ENCODE data around the gene YBX2.

Gene YBX2

DNA sequence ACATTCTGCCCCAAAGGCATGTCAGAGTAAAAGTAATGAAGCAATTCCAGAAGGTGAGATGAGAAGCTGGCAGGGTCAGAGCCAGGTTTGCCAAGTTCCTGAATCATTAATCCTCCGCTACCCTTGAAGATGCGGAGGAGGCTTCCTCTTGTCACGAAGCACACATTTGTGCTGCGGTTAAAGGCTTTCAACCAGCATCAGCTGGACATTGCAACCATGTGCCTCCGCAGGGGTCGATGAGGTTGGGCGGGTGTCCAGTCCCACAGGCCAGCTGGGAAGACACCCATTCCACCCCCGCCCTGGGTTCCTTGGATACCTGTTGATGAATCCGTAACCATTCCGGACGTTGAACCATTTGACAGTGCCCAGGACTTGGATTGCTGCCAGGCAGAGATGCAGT, 1.3 kb downstream of the YBX2 start:
- TF ChIP-seq, protein P1, sequence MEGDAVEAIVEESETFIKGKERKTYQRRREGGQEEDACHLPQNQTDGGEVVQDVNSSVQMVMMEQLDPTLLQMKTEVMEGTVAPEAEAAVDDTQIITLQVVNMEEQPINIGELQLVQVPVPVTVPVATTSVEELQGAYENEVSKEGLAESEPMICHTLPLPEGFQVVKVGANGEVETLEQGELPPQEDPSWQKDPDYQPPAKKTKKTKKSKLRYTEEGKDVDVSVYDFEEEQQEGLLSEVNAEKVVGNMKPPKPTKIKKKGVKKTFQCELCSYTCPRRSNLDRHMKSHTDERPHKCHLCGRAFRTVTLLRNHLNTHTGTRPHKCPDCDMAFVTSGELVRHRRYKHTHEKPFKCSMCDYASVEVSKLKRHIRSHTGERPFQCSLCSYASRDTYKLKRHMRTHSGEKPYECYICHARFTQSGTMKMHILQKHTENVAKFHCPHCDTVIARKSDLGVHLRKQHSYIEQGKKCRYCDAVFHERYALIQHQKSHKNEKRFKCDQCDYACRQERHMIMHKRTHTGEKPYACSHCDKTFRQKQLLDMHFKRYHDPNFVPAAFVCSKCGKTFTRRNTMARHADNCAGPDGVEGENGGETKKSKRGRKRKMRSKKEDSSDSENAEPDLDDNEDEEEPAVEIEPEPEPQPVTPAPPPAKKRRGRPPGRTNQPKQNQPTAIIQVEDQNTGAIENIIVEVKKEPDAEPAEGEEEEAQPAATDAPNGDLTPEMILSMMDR (IDR thresholded peaks at IDR 0.05; ENCODE audit: control extremely low read depth, extremely low read depth, low read depth, missing control alignments): no peak
- ChIA-PET POLR2A (no interaction called here), CTCF (interaction anchor here (1.4 to 3.4 kb wide), 3 partner anchors 11 to 33 kb away, joined by 3 to 20 read pairs (median 4); partner anchors contain the start of gene SLC2A4)
- no peak for DNase-seq (ENCODE audit: extremely low spot score)

DNA sequence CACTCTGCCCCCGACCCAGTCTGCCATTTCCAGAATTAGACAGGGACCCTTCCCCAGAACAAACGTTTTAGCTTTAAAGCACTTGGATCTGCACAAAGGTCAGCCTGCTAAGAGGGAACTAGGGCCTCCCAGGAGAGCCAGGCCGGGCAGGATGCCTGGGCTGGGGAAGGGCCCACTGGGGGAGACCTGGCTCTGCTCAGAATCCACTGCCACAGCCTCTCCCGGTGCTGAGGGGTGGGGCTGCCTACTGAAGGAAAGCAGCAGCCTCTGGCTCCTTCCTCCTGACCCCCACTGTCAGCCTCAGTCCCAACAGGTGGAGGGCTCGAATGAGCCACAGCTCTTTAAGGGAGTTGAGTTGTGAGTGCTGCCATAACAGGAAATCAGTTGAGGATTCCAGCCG, 1.7 kb downstream of the YBX2 start:
- TF ChIP-seq, protein P1 (IDR thresholded peaks at IDR 0.05; ENCODE audit: control extremely low read depth, extremely low read depth, low read depth, missing control alignments): no peak
- CTCF ChIA-PET: interaction anchor here (1.1 to 3.4 kb wide), 4 partner anchors 10 to 33 kb away, joined by 3 to 20 read pairs (median 4); partner anchors contain the start of gene SLC2A4
- DNase-seq (ENCODE audit: extremely low spot score): no peak
- POLR2A ChIA-PET: no interaction called here

DNA sequence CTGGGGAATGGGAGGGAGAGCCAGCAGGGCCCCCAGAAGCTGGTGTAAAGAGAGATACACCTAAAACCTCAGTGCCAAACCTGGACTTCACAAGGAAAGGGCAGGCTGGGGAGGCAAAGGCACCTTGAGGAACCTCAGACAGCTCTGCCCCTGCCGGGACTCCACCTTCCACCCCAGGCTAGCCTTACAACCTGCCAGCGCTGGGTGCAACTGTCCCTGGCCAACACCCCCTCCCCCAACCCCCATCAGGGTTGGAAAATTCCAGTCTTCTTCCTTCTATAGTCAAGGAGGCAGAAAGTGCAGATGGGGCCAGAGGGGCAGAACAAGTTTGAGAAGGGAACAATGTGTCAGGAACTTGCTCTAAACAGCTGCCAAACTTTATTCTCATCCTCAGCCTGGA, 2.2 kb downstream of the YBX2 start:
- CTCF ChIA-PET: interaction anchor here (1.1 to 3.4 kb wide), 5 partner anchors 10 to 32 kb away, joined by 3 to 20 read pairs (median 4); partner anchors contain the start of gene SLC2A4
- POLR2A ChIA-PET: no interaction called here
- no peak for DNase-seq (ENCODE audit: extremely low spot score)
- TF ChIP-seq, protein P1 (IDR thresholded peaks at IDR 0.05; ENCODE audit: control extremely low read depth, extremely low read depth, low read depth, missing control alignments): no peak

DNA sequence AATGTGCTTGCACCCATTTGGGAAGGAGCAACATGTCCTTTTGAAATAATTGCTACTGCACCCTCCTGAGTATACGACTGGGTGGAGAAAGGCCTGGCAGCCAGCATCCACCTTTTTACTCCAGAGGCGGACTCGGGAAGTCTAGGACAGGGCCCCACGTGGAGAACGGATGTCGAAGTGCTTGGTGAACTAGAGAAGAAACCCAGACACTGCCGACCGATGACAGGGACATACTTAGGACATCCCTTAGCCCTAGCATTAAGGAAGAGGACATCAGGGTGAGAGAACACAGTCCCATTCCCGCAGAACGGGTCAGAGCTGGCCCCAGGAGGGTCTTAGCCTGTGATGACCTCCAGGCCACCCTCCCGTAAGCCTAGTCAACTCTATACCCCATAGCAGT, 3.8 kb downstream of the YBX2 start:
- POLR2A ChIA-PET: no interaction called here
- DNase-seq (ENCODE audit: extremely low spot score): no peak
- CTCF ChIA-PET: interaction anchor here (1.7 to 3.4 kb wide), 3 partner anchors 8 to 65 kb away, joined by 5 to 20 read pairs (median 7); partner anchors contain the start of gene SLC2A4
- TF ChIP-seq, protein P1 (IDR thresholded peaks at IDR 0.05; ENCODE audit: control extremely low read depth, extremely low read depth, low read depth, missing control alignments): no peak

DNA sequence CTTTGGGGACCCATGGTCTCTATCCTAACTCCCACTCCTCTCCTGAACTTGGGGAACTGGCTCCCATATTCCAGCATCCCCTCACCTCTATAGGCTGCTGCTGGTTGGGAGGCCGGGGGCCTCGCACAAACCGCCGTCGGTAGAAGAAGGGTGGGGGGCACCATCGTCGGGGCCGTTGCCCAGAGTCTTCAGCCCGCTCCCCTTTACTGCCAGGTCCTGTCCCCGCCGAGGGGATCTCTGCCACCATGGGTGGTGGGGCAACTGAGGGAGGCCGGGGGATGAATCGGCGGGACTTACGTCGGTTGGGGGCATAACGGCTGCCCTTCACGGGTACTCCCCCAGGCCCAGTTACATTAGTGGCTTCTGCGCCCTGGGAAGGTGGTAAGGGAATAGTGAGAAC, 4.3 kb downstream of the YBX2 start:
- POLR2A ChIA-PET: interaction anchor here (0.6 kb wide), 1 partner anchor 15 kb away, joined by 3 read pairs; no protein-coding TSS in a partner anchor
- CTCF ChIA-PET: interaction anchor here (1.3 to 2.1 kb wide), 2 partner anchors 9 to 66 kb away, joined by 5 read pairs; partner anchors contain the start of gene SLC2A4
- TF ChIP-seq, protein P1 (IDR thresholded peaks at IDR 0.05; ENCODE audit: control extremely low read depth, extremely low read depth, low read depth, missing control alignments): no peak
- no peak for DNase-seq (ENCODE audit: extremely low spot score)

DNA sequence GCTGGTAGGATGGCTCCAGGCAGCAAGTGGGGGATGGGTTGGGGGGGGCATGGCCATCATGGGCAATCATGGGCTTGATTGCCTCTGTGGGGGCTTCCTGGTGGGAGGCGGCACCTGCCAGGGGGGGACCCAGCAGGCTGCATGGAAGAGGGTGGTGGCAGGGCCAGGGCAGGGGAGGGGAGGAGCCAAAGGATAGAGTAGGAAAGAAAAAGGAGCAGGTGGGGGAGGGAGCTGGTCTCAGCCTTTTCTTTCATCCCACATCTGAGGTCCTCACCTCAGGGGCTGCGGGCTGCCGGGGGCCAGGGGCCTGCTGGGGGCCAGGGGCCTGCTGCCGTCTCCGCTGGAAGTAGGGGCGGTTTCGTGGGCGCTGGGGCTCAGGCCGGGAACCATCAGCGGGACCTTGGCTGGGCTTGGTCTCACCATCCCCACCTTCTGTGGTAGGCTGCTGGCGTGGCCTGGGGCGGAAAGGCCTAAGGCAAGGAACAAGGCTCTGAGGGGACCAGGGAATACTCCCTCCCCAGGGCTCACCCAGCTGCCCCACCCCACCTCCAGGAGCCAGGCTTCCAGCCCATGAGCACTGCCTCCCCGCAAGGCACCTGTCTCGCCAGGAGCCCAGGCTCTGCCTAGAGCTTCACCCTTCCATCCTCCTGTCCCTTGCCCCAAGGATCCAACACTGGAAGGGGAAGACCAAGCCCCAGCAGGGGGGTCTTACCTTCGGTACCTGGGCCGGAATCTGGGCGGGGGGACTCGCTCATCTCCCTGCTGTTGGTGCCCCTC, 5.0 kb downstream of the YBX2 start:
- CTCF ChIA-PET: interaction anchor here (1.3 to 2.1 kb wide), 2 partner anchors 8 to 67 kb away, joined by 5 read pairs; partner anchors contain the start of gene SLC2A4
- no peak for DNase-seq (ENCODE audit: extremely low spot score)
- POLR2A ChIA-PET: interaction anchor here (0.6 kb wide), 1 partner anchor 16 kb away, joined by 3 read pairs; no protein-coding TSS in a partner anchor
- TF ChIP-seq, protein P1 (IDR thresholded peaks at IDR 0.05; ENCODE audit: control extremely low read depth, extremely low read depth, low read depth, missing control alignments): no peak
